ENCODE measurements around the gene NLRP13.
"Not testable (repeated sequence)": the region's sequence is repeated elsewhere in the genome, so short reads cannot be mapped to it uniquely, and the experiment has no call there.

Gene NLRP13, protein sequence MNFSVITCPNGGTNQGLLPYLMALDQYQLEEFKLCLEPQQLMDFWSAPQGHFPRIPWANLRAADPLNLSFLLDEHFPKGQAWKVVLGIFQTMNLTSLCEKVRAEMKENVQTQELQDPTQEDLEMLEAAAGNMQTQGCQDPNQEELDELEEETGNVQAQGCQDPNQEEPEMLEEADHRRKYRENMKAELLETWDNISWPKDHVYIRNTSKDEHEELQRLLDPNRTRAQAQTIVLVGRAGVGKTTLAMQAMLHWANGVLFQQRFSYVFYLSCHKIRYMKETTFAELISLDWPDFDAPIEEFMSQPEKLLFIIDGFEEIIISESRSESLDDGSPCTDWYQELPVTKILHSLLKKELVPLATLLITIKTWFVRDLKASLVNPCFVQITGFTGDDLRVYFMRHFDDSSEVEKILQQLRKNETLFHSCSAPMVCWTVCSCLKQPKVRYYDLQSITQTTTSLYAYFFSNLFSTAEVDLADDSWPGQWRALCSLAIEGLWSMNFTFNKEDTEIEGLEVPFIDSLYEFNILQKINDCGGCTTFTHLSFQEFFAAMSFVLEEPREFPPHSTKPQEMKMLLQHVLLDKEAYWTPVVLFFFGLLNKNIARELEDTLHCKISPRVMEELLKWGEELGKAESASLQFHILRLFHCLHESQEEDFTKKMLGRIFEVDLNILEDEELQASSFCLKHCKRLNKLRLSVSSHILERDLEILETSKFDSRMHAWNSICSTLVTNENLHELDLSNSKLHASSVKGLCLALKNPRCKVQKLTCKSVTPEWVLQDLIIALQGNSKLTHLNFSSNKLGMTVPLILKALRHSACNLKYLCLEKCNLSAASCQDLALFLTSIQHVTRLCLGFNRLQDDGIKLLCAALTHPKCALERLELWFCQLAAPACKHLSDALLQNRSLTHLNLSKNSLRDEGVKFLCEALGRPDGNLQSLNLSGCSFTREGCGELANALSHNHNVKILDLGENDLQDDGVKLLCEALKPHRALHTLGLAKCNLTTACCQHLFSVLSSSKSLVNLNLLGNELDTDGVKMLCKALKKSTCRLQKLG

GRCh38 chr19:55931936-55932386, at the start of gene NLRP13:
Gene NLRP13, minus strand, starts transcription at chr19:55932336. Its CDS starts 25 bp downstream, at chr19:55932311.
- no peak for DNase-seq (ENCODE audit: low read depth in 2 of 3, low spot score in 2 of 3)

DNA sequence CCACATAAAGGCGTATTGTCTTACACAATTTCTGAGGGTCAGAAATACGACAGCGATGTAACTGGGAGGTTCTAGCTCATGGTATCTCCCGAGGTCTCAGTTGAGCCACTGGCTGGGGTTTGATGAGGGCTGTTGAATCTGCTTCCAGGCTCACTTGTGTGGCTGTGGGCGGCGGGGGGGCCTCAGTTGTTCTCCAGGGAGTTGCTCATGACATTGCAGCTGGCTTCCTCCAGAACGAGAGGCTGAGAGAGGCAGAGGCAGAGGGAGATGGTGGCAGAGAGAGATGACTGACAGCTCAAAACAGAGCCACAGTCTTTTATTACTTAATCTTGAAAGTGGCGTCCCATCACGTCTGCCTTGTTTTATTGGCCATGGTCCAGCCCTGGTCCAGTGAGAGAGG, 48.3 kb upstream of the NLRP13 start:
- DNase-seq (ENCODE audit: low read depth in 2 of 3, low spot score in 2 of 3), result no peak

- no peak for DNase-seq (ENCODE audit: low read depth in 2 of 3, low spot score in 2 of 3)
These were observed 41.8 kb upstream of the NLRP13 start for GRCh38 chr19:55973982-55974381.

- DNase-seq (ENCODE audit: low read depth in 2 of 3, low spot score in 2 of 3), result no peak
These were observed 30.1 kb upstream of the NLRP13 start for GRCh38 chr19:55962186-55962585.

DNA sequence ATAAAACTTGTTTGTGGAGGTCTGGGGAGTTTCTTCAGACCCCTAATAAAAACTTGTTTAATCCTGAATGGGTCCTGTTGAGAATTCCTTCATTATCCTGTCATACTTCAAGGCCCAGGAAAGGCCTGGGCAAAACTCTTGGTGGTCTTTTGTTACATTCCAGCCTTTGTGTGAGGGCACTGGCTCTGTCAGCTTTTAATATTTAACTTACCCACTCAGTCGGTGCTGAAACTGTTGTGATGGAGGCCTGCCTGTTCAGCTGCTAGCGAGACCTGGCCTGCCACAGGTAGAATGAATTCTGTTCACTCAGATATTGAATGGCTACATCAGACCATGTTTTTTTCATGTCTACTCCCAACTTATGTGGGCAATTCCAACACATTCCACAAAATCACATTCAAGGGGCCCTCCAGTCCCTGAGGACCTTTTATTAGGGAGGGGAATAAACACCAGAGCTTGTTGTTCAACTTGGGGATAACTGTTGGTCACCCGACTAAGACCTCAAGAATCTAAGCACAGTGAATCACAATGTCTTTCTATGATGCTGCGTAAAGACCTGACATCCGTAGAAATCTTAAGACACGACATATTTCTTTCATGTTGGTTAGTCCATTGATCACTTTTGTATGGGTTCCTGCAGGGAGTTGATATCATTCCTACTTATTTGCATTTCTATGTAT, 28.0 kb upstream of the NLRP13 start:
- DNase-seq (ENCODE audit: low read depth in 2 of 3, low spot score in 2 of 3), result no peak

DNA sequence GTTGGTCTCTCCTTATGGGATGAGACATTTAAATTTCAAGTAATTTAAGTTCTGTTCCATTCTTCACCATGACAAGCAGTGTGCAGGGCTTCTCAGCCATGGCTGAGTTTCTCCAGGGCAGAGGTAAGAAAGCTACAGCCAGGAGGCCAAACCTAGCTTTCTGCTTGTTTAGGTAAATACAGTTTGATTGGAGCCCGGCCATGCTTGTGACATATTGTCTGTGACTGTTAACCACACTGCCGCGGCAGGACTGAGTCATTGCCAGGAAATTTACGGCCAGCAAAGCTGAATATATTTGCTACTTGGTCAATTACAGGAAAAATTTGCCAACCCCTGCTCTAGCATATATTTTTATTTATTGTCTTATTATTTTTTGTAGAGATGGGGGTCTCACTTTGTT, 26.2 kb upstream of the NLRP13 start:
- no peak for DNase-seq (ENCODE audit: low read depth in 2 of 3, low spot score in 2 of 3)

DNA sequence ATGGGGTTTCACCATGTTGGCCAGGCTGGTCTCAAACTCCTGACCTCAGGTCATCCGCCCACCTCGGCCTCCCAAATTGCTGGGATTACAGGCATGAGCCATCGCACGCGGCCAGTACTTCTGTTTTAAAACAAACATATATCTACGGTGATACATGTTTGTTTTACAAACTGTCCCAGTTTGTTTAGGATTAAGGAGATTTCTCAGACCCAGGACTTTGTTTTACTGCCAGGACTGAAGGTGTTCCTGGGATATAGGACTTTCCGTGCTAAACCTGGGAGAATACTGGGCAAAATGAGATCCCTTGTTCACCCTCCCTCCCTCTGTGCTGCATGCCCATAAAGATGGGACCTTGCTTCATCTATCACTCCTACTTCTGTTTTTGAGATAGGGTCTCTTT, 24.3 kb upstream of the NLRP13 start:
- no peak for DNase-seq (ENCODE audit: low read depth in 2 of 3, low spot score in 2 of 3)

GRCh38 chr19:55950566-55950965, 18.4 kb upstream of the NLRP13 start:
- DNase-seq (ENCODE audit: low read depth in 2 of 3, low spot score in 2 of 3), result not testable (repeated sequence)

GRCh38 chr19:55947532-55947931, 15.4 kb upstream of the NLRP13 start, which contains the start of gene NLRP8:
Gene NLRP8, plus strand, starts transcription at chr19:55947832.
- no peak for DNase-seq (ENCODE audit: low read depth in 2 of 3, low spot score in 2 of 3)

DNA sequence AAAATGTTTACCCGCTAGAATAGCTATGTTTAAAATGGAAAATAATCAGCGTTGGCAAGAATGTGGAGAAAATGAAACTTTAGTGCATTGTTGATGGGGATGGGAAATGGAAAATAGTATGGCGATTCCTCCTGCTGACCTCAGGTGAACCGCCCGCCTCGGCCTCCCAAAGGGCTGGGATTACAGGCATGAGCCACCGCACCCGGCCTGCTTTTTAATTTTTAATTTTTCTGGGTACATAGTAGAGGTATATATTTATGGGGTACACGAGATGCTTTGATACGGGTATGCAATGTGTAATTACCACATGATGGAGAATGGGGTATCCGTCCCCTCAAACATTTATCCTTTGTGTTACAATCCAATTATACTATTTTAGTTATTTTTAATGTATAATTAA, 8.2 kb upstream of the NLRP13 start:
- no peak for DNase-seq (ENCODE audit: low read depth in 2 of 3, low spot score in 2 of 3)

GRCh38 chr19:55939206-55939605, 7.1 kb upstream of the NLRP13 start:
- DNase-seq (ENCODE audit: low read depth in 2 of 3, low spot score in 2 of 3), result no peak

DNA sequence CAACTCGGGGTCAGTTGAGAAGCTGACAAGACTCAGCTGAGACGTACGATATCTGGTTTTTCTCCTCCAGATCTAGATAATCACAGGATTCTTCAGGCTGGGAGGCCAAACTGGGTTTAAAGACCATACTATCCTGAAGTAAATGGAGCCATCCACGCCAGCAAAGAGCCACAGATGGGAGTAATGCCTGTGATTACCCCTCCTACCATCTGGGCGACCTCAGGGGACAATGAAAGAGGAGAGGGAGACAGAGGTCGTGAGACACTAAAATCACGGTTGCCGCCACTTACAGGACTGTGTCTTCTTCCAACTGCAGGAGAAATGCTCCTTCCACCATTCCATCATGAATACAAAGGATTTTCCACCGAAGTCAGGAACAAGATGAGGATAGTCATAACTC, 3.1 kb upstream of the NLRP13 start:
- DNase-seq (ENCODE audit: low read depth in 2 of 3, low spot score in 2 of 3), result no peak

DNA sequence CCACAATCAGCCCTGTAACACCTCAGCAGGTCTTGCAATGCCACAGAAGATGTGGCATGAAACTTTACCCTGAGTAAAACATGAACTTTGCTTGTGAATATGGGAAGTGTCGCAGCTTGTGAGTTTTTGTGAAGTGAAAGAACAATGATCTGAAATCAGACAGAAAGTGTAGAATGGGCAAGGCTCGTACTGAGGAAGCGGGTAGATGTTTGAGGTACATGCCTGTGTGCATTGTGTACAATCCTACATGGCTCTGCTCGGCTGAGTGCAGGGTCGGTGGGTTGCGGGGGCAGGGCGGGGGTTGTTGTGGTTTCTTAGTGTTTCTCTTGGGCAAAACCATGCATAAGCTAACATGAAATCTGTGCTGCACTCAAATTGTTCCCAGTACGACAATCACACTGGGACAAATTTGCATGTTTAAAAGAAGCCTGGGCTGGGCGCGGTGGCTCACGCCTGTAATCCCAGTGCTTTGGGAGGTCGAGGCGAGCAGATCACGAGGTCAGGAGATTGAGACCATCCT, 1.1 kb downstream of the NLRP13 start:
- DNase-seq (ENCODE audit: low read depth in 2 of 3, low spot score in 2 of 3), result no peak

DNA sequence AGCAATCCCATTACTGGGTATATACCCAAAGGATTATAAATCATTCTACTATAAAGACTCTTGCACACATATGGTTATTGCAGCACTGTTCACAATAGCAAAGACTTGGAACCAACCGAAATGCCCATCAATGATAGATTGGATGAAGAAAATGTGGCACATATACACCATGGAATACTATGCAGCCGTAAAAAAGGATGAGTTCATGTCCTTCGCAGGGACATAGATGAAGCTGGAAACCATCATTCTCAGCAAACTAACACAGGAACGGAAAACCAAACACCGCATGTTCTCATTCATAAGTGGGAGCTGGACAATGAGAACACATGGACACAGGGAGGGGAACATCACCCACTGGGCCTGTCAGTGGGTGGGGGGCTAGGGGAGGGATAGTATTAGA, 2.9 kb downstream of the NLRP13 start:
- DNase-seq (ENCODE audit: low read depth in 2 of 3, low spot score in 2 of 3), result not testable (repeated sequence)

DNA sequence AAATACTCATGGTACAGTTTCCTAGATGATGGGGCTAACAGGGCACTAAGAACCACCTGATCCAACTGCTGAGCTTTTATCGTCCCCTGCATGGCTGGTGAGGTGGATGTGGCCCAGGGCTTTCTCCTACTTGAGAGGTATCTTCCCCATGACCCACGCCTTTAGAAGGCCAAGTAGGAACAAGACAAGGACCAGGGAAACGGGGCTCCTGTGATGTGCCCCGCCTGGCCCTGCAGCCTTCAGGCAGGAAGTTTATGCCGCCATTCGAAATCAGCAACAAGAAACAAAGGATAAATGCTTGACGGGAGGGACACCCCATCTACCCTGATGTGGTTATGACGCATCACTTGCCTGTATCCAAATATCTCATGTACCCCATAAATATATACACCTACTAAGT, 4.1 kb downstream of the NLRP13 start:
- no peak for DNase-seq (ENCODE audit: low read depth in 2 of 3, low spot score in 2 of 3)

- DNase-seq (ENCODE audit: low read depth in 2 of 3, low spot score in 2 of 3), result no peak
These were observed 8.6 kb downstream of the NLRP13 start for GRCh38 chr19:55923556-55923955.

DNA sequence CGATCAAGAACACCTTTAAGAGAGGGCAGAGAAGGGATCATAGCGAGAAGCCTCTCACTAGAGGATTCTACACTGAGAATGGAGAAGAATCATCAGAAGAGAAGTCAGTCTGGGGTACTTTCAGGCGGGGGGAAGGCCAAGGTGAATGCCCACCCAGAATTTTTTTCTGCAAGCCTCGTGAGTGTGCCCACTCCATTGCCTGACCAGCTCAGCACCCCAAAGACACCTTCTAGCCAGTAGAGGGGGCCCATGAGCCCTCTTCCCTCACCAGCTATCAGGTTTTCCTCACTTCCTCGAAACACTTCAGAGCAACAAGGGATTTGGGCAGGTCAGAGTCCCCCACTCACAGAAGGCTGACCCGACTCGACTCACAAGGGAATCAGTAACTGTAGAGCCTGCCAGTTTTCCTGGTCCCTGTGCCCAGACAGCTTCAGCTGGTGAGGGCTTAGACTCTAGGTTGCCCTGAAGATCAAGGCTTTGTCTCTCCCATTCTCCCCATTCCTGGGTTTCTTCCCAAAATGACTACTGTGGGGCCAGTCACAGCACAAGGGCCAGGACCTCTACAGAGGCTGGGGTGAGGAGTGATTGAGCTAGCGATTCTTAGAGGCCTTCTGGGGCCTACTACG, 18.4 kb downstream of the NLRP13 start:
- no peak for DNase-seq (ENCODE audit: low read depth in 2 of 3, low spot score in 2 of 3)

DNA sequence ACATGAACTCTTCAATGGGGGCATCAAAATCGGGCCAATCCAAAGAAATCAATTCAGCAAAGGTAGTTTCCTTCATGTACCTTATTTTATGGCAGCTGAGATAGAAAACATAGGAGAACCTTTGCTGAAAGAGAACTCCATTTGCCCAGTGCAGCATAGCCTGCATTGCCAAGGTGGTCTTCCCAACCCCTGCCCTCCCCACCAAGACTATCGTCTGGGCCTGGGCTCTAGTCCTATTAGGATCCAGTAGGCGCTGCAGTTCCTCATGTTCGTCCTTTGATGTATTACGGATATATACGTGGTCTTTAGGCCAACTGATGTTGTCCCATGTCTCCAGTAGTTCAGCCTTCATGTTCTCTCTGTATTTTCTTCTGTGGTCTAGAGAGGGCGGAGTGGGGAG, 19.2 kb downstream of the NLRP13 start:
- DNase-seq (ENCODE audit: low read depth in 2 of 3, low spot score in 2 of 3), result no peak

- DNase-seq (ENCODE audit: low read depth in 2 of 3, low spot score in 2 of 3), result no peak
These were observed 22.3 kb downstream of the NLRP13 start for GRCh38 chr19:55909801-55910200.

DNA sequence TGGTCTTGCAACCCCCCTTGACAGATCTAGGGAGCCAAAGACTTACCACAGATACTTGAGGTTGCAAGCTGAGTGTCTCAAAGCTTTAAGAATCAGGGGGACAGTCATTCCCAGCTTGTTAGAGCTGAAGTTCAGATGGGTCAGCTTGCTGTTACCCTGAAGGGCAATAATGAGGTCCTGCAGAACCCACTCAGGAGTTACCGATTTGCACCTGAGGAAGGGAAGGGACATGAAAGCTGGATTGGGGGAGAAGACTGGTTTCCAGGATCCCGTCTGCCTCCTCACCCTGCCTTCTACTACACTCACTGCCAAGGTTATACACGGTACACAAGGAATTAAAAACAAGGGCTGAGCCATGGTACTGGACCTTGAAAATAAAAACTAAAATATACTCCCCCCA, 24.4 kb downstream of the NLRP13 start:
- no peak for DNase-seq (ENCODE audit: low read depth in 2 of 3, low spot score in 2 of 3)

Measured in activated CD8-positive, alpha-beta memory T cell treated with anti-CD3 and anti-CD28 coated beads for 48 hours (primary cell).